ENCODE measurements around the gene KIF5B.
"Not testable (repeated sequence)": the region's sequence is repeated elsewhere in the genome, so short reads cannot be mapped to it uniquely, and the experiment has no call there.

Gene KIF5B

DNA sequence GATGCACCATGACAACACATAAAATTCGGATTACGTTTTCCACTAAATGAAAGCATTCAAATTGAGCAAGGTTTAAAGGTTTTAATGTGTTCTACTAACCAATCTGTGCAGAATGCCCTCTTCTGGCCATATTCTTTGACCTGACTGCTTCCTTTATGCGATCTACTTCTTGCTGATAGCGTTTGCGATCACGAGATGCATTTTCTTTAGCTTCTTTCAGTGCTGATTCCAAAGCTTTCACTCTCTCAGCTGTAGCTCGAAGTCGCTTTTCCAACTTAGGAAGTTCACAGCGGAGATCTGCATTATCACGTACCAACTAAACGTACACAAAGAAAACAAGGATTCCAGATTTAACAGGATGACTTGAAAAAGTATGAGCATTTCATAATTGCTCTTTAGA, 39.2 kb downstream of the KIF5B start:
- no peak for DNase-seq (ENCODE audit: low read depth in 3 of 3, low spot score in 1 of 3)

DNA sequence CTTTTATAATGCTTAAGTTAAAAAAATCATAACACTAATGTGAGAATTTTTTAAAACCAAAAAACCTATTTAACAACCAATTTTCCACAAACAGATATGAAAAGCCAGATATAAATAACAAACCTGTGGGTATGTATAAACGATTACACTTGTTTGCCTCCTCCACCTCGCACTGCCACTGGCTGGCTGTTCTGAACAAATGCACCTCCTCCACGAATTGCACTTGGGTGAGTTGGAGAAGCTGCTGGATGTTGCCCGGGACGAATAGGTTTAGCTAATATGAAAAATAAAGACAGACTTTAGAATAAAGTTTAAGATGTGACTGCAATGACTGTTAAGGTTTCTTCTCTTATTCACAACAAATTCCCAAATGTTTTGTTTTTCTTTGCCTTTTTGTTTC, 40.8 kb downstream of the KIF5B start:
- DNase-seq (ENCODE audit: low read depth in 3 of 3, low spot score in 1 of 3) = no peak

DNA sequence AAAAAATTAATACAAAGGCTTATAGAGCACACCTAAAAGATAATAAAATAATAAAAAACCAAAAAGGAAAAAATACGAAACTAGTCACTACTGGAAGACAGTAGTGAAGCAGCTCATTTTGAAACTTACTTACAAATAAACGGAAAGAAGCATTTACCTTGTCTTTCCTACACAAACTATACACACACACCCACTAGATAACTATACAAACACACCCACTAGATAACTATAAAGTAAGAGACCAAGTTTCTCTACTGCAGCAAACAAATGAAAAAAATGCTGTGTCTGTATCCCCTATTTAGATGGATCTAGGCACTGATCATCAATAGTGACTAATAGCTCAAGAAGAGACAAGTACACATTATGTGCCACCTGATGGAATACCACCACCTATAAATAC, 49.2 kb downstream of the KIF5B start:
- no peak for DNase-seq (ENCODE audit: low read depth in 3 of 3, low spot score in 1 of 3)

DNA sequence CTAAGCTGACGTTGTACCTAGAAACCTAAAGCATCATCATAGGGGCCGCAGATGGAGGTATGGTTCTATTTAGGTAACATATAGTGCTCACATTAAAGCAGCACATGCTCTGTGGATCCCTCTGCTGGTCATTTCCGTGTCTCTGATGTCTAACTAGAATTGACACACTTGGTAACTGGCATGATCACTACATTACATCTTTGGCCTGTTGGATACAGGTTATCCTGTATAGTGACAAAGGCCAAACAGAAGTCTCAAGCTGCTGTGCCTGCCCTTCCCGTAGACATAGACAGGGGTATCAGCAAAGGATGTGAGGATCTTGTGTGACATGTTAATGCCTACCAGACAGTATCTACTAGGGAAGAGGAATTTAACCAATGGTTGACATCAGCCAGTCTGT, 51.2 kb downstream of the KIF5B start:
- no peak for DNase-seq (ENCODE audit: low read depth in 3 of 3, low spot score in 1 of 3)

DNA sequence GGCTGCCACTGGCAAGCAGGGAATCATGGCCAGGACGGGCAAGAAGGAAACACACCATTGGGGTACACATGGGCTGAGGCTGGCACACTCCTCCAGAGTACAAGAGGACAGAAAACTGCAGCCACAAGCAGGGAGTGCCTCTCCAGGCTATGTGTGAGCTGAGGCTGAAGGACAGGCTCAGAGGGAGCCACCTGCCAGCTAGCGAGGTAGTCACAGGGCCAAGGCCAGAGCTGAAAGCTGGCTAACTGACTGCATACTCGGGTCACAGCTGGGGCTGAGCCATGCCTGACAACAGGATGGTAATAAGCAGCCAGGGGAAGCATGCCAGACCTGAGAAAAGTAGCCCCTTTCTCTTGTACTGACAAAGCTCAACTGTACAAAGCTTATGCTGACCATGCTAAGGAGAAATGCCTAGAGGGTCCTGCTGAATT, 52.0 kb downstream of the KIF5B start:
- DNase-seq (ENCODE audit: low read depth in 3 of 3, low spot score in 1 of 3) = no peak

DNA sequence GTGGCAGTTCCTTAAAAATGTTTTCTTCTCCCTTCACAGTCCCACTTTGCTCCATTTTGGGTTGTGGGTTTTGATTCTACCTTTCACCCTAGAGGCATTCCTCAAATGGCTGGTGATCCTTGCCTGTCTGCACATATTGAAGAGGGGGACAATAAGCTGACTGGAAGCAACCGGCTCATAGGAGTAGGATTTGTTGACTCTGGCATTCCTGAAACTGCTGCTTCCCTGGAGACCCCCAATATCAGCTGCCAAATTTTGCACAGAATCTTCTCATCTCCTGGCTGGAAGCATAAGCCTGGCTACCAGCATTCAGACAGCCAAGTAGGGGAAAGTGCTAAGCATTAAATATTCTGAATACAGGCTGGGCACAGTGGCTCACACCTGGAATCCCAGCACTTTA, 53.7 kb downstream of the KIF5B start:
- DNase-seq (ENCODE audit: low read depth in 3 of 3, low spot score in 1 of 3) = no peak

DNA sequence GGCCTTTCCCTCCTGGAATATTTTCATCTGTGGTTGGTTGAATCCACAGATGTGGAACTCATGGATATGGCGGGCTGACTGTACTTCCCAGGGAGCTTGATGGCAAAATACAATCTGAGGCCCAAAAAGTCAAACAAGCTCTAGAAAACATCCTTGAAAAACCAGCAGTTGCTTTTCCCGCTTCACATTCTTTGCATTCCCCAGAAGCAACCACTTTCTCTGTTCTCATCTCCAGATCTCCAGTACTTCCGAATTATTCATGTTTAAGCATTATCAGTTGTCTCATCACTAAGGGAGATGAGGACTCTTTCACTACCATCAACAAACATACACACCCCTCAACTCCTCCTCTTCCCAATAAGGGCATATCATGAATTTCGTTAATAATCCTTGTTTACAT, 55.3 kb downstream of the KIF5B start:
- DNase-seq (ENCODE audit: low read depth in 3 of 3, low spot score in 1 of 3) = no peak

DNA sequence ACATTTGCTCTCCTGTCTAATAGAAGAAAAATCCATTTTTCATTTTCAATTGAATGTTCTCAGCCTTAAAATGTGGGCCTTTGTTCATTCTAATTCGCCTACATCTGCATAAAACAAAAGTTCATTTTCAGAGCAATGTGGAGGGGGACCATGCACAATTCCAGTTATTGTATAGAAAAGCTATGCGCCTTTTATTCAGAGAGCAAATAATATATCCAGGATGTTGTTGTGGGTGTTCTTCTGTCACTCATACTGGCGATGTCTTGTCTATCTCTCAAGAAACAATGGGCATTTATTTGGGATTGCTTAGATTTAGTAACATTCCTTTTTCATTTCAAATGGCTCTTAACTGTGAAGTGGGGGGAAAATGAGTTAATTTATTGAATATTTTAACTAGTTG, 56.4 kb downstream of the KIF5B start:
- DNase-seq (ENCODE audit: low read depth in 3 of 3, low spot score in 1 of 3) = no peak

DNA sequence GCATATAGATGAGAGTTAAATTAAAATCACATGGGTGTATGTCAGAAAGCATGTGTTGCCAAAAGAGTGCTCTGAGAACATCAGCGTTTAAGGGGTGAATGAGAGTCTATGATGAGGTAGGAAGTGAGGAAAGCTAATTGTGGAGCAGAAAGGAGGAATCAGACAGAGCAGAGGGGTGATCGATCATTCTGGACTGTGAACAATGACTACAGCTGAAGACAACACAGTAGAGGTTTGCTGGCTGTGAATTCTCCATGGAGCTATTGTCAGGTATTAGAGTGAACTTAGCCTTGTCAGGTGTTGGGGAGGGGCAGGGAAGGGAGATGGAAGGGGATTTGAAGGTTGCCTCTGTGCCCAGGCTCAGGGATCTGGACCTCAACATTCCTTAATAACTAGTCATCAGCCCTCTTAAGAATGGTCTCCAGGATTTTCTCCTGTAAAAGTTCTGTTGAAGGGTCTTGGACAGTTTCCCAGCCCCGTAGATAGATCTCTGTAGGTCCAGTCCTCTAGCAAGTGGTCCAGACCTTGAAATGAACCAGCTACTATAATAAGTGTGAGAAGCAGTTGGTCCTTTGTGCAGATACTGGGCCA, 57.1 kb downstream of the KIF5B start:
- no peak for DNase-seq (ENCODE audit: low read depth in 3 of 3, low spot score in 1 of 3)

DNA sequence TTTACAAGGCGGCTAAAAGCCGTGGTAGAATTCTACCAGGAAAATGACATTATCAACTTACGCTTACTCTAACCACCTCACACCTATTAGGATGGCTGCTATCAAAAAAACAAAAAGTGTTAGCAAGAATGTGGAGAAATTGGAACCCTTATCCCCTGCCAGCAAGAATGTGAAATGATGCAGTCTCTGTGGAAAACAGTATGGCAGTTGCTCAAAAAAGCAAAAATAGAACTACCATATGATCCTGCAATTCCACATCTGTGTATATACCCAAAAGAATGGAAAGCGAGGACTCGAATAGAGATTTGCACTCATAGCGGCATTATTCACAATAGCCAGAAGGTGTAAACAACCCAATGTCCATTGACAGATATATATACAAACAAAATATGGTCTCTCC, 61.3 kb downstream of the KIF5B start:
- DNase-seq (ENCODE audit: low read depth in 3 of 3, low spot score in 1 of 3) = no peak

DNA sequence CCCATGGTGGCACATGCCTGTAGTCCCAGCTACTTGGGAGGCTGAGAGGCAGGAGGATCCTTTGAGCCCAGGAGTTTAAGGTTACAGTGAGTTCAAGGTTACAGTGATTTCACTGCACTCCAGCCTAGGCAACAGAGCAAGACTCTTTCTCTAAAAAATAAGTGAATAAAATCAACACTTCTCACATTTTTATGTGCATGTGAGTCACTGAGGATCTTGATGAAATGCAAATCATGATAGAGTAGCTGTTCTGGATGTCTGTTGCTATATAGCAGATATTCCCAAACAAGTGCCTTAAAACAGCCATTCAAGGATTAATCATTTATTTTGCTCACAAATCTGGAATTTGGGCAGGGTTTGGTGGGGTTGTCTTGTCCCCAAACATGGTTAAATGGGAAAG, 65.3 kb downstream of the KIF5B start:
- no peak for DNase-seq (ENCODE audit: low read depth in 3 of 3, low spot score in 1 of 3)

DNA sequence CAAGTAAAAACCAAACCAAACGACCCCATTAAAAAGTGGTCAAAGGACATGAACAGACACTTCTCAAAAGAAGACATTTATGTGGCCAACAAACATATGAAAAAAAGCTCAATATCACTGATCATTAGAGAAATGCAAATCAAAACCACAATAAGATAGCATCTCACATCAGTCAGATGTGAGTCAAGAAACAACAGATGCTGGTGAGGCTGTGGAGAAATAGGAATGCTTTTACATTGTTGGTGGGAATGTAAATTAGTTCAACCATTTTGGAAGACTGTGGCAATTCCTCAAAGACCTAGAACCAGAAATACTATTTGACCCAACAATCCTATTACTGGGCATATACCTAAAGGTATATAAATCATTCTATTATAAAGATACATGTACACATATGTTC, 68.4 kb downstream of the KIF5B start:
- DNase-seq (ENCODE audit: low read depth in 3 of 3, low spot score in 1 of 3) = not testable (repeated sequence)

DNA sequence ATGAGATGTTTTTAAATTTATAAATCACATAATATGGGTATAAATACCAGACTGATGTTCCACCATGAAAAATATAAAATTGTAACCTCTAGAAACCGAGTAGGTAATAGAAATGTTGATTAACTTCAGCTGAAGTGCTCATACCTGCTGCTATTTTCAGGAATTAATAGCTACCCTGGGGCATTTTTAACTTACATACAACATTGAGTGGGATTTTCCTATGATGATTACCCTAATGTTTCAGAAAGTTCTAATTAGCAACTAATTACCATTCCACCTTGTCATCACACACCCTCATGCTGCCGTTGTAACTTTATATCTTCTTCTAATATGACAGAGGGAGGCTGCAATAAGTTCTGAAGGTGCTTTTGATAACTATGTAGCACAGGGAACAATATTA, 74.1 kb downstream of the KIF5B start:
- no peak for DNase-seq (ENCODE audit: low read depth in 3 of 3, low spot score in 1 of 3)

DNA sequence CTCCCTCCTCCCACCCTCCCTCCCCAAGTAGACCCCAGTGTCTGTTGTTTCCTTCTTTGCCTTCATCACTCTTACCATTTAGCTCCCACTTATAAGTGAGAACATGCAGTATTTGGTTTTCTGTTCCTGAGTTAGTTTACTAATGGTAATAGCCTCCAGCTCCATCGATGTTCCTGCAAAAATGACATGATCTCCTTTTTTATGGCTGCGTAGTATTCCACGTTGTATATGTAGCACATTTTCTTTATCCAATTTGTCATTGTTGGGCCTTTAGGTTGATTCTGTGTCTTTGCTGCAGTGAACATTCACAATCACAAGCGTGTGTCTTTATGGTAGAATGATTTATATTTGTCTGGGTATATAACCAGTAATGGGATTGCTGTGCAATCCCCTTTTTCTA, 75.8 kb downstream of the KIF5B start:
- DNase-seq (ENCODE audit: low read depth in 3 of 3, low spot score in 1 of 3) = no peak

DNA sequence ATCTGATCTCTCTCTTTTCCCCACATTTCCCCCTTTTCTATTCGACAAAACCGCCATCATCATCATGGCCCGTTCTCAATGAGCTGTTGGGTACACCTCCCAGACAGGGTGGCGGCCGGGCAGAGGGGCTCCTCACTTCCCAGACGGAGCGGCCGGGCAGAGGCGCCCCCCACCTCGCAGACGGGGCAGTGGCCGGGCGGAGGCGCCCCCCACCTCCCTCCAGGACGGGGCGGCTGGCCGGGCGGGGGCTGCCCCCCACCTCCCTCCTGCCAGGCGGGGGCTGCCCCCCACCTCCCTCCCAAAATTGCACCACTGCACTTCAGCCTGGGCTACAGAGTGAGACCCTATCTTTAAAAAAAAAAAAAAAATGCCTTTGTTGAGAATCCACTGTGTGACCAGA, 77.2 kb downstream of the KIF5B start:
- not testable (repeated sequence) for DNase-seq (ENCODE audit: low read depth in 3 of 3, low spot score in 1 of 3)

DNA sequence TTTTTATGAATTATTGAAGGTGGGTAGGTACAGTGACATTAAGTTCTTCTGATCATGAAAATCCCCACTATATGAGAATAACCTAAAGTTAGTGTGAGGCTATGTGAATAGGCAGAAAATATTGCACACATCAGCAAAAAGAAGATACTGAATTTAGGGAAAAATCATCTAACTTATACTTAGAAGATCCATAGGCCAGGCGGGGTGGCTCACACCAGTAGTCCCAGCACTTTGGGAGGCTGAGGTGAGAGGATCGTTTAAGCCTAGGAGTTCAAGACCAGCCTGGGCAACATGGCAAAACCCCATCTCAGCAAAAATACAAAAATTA, 78.1 kb downstream of the KIF5B start:
- no peak for DNase-seq (ENCODE audit: low read depth in 3 of 3, low spot score in 1 of 3)

DNA sequence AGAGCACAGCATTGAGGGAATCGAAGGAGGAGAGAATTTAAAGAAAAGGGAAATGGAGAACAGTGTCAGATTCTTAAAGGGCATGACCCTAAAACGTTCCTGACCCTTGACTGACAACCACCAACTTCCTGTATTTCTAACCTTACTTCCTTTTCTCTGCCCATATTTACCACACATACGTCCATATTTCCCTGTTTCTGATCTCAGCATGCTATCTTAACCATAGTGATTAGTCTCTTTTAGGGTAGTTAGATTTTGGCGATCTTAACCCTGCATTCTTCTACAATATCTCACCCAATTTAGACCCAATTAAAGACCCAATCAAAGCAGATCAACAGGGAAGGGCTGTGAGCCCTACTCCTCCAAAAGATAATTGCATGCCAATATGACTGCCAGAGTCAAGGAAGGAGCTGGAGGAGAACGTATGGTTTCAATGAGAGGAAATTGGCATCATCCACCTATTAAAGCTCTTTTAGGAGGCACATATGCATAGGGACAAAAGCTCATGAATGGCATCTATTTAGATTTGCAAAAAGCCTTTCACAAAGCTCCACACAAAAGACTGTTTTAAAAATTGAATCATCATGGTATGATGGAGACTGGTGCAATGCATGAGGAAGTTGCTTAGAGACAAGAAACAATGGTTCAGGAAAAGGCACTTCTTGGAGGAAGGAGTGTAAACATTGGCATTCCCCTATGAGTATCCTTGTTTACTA, 78.6 kb downstream of the KIF5B start:
- no peak for DNase-seq (ENCODE audit: low read depth in 3 of 3, low spot score in 1 of 3)

DNA sequence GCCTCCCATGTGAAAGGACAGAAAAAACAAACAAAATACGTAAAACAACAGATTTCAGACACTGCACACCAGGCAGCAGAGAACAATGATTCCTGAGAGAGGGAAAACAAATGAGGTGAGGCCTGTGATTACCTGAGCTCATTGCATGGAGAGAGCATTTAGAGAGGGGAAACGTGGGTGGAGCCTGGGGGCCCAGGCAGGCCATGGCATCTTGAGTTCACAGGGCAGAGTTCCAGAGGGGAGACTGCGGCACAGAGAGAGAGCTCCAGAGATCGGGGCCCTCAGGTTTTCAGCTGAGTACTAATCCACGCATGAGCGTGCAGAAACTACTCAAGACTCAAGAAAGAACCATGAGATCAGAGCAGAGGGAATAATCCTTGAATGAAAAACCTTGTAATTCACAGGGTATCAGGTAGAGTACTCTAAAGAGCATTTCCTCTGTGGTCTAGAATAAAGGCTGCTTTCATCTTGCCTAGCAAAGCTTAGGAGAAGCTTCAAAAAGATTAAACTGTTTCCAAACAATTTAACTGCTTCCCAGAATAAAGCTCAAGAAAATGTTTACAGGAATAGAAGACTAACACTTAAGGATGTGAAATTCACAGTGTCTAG, 81.0 kb downstream of the KIF5B start:
- no peak for DNase-seq (ENCODE audit: low read depth in 3 of 3, low spot score in 1 of 3)

DNA sequence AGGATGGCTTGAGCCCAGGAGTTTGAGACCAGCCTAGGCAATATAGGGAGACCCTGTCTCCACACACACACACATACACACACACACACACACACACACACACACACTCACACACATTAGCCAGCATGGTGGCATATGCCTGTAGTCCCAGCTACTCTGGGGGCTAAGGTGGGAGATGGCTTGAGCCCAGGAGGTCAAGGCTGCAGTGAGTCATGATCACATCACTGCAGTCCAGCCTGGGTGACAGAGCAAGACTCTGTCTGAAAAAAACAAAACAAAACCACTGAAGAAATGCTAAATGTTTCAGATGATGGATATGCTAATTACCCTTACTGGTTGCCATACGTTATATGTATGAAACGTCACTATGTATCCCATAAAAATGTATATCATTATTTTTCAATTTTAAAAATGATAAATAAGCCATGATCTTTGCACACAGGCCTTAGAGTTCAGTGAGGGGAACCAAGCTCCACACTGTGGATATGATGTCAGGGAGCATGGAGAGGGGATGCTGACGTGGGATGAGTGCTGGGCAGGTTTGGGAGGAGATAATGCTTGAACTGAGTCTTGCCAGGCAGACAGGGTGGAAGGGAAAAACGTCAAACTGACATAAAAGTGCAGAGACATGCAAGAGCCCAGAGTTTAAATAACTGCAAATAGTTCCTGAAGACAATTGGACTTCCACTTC, 81.6 kb downstream of the KIF5B start:
- DNase-seq (ENCODE audit: low read depth in 3 of 3, low spot score in 1 of 3) = no peak

DNA sequence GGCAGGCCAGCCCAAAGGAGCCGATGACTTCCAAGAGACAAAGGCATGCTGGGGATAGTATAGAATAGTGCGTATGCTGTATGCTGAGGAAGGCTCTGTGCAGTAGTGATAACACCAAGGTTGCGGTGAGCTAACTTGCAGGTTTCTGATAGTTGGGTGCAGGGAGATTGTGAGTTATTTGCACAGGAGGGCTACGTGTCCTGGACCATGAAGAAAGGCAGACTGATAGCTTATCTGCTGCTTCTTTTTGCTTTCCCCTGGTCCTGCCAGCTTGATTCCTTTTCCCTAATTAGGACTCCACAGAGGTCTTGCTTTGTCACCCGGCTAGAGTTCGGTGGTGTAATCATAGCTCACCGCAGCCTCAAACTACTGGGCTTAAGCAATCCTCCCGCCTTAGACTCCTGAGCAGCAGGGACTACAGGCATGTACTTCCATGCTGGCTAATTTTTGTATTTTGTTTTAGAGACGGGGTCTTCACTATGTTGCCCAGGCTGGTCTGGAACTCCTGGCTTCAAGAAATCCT, 83.6 kb downstream of the KIF5B start:
- DNase-seq (ENCODE audit: low read depth in 3 of 3, low spot score in 1 of 3) = no peak

DNA sequence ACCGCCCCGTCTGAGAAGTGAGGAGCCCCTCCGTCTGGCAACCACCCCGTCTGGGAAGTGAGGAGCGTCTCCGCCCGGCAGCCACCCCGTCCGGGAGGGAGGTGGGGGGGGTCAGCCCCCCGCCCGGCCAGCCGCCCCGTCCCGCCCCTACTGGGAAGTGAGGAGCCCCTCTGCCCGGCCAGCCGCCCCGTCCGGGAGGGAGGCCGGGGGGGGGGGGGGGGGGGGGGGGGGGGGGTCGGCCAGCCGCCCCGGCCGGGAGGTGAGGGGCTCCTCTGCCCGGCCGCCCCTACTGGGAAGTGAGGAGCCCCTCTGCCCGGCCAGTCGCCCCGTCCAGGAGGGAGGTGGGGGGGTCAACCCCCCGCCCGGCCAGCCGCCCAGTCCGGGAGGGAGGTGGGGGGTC, 86.4 kb downstream of the KIF5B start:
- DNase-seq (ENCODE audit: low read depth in 3 of 3, low spot score in 1 of 3) = not testable (repeated sequence)

DNA sequence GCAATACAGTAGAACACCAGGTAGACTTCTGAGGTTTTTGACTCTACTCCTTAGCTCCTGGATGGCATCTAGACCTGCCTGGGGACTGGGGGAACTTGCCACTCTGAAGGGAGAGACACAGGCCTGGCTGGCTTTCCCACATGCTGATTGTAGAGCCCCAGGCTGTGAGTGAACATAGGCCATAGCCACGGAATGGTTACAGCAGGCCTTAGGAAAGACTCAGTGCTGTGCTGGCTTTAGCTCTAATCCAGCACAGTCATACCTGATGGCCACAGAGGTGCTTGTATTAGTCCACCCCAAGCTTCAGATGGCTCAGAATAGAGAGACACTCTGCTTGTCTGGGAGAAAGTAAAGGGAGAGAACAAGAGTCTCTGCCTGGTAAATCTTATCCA, 92.6 kb downstream of the KIF5B start:
- DNase-seq (ENCODE audit: low read depth in 3 of 3, low spot score in 1 of 3) = no peak

Measured in stimulated activated CD4-positive, alpha-beta T cell treated with anti-CD3 and anti-CD28 coated beads, TNF-alpha, amount 100 ng/mL, for 1 hour (primary cell).